Kasumi-1 (cell line): ENCODE data around the gene ARHGAP26.

Experiments
- DNase-seq, 2 experiments: peaks; one replicate each; lab custom pipeline; 2025; lab: John Stamatoyannopoulos, UW

ARHGAP26 gene

DNA sequence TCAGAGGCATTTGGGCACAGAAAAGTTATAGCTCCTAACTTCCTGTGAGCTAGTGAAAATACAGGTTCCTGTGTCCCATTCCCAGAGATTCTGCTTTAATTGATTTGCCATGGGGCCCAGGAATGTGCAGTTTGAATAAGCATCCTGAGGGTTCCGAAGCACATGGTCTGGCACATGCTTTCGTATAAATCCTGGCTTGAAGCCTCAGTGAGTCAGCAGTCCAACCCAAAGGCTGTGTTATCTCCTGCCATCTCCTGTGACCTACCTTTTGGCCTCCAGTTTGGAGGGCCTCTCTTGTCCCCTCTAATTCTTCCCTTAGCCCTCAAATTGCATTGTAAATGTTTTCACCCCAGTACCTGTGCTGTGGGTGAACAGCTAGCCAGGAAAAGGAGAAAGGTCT lies 449.5 kb downstream of the ARHGAP26 start:
- DNase-seq, result no peak

DNA sequence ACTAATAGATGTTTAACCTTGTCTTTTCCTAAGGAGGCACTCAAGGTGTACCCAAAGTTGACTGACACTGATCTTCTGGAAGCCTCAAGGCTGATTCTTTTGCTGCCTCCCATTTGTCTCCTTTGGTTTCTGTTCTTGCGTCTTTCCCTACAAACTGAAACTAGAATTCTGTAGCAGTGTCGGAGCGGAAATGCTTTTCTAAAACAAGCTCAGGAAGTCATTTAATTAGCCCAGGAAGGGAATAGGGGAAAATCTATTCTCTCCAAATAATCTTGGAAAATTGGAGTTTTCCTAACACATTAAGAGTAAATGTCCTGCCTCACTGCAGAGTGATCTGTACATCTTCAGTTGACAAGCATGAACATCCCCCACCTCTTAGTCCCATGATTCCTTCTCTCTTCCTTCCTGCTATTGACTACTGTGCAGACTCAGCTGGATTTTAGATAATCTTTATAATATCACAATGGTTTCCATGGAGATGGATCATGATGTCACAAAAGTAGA lies 450.6 kb downstream of the ARHGAP26 start:
- no peak for DNase-seq

DNA sequence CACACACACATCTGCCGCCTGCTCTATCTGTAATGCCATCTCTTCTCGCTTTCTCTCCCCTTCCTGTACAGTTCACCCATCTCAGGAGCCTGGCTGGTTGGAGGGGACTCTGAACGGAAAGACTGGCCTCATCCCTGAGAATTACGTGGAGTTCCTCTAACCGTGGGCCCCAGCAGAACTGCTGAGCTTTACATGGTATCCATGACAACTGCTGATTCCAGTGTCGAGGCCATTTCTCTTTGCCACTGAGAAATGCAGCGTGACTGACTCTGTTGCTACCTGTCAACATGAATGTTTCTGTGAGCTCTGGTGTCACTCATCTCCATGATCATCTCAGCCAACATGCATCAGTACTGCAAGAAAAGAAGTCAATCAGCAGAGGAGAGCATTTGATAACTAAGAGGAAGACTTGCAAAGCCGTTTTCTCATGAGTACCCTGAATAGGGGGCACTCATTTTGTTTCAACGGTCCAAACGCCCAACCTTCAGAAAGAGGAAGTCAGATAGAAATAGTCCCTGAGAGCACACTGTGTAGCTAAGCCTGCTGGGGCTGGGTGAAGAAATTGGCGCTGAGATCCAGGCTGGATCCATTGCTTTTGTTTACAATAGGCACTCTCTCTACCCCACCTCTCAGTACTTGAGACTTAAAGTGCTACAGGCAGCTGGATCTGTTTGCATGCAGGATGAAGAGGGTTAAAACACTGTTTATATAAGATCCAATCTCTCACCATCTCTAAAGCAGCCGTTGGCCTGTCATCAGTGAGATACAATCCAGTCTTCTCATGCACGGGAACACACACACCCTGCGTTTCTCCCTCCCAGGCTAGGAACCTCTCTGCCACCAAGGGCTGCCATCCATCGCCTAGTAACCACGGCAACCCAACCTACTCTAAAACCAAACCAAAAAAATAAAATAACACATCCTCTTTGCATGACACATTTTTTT lies 452.4 kb downstream of the ARHGAP26 start:
- DNase-seq, result peak; percentile 95 to 96

DNA sequence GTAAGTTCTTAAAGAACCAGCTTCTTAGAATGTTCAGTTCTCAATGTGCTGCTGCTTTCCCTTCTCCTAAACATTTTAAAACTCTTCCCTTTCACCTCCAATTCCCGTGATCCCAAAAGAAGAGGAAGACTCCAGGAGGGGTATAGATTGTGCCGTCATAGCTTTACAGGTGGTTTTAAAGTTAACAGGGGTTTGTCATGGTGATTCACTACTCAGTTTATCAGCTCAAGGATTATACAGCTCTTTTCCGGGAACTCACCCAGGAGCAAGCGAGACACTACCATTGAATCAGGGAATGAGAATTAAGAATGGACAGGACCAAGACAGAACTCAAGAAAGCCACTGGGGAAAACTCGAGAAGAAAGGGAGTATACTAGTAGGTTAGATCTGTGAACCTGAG lies 454.5 kb downstream of the ARHGAP26 start:
- DNase-seq, result no peak

DNA sequence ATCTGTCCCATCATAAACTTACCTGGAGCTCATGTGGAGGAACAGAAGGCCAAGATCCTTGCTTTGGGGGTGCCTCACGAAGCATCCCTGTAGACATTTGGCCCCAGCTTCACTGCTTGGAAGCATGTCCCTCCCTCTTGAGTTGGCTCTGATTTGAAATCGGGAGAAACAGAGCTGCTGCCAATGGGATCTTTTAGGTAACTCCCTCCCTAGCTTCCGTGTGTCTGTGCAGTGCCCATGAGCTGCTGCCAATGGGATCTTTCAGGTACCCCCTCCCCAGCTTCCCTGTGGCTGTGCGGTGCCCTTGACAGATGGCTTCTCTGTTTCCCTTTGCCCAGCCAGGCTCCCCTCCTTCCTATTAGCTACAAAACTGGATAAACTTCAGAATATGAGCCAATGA lies 455.3 kb downstream of the ARHGAP26 start:
- no peak for DNase-seq

GRCh38 chr5:143226361-143226760 lies 456.2 kb downstream of the ARHGAP26 start:
- DNase-seq, result no peak

DNA sequence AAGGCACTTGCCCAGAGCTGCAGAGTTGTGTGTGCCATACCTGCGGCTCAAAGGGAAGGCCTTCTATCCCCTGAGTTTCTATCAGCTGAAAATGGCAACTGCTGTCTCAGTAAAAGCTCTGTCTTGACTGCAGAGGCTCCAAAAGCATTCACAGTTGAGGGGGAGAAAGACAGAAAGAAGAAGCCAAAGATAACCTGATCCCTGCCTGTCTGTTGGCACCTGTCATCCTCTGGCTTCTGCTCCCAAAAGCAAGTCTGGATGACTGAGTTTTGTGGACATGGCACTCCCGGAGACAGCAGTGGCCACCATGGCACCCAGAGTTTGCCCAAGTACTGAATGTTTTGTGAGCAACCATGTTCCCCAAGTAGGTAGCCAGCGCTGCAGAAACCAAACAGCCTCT lies 456.7 kb downstream of the ARHGAP26 start:
- DNase-seq, result no peak

DNA sequence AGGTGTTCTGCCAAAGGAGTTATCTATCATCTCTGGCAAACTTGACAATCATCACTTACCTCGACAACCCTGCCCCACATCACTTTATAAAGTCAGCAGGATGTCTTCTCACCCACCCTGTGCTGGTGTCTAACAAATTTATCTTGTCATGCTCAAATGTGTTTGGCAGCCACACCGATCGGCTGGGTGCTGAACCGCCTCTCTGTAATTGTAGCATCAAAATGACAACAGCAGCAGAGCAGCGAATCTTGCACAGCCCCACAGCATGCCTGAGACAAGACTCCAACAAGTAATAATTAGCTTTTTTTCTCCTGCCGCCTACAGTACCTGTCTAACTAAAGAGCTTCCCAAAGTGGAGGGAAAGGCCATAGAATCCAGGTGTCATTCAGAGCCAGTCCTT lies 457.1 kb downstream of the ARHGAP26 start:
- no peak for DNase-seq

- no peak for DNase-seq
Measured at GRCh38 chr5:143228597-143229293, 458.6 kb downstream of the ARHGAP26 start.

DNA sequence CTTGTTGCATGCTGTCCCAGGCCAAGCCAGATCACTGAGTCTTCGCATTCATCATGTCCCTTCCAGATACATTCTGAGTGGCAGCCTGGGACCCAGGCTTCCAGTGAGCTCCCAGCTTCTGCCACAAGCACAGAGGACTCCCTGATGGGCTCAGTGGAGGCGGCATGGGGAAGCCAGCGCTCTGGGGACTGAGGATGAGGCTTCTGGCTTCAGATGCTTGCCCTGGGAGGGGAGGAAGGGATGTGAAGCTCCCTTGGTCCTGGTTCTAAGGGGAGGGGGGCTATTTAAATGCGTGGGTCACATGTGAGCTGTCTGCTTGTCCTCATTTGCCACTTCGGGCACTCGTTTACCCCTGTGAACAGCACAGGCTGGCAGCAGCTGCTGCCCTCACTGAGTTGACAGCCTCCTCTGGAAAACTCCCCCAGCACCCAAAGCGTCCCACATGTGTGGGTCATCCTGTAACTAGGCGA lies 459.3 kb downstream of the ARHGAP26 start:
- no peak for DNase-seq

- peak in 1 of 2 experiments; percentile 8 for DNase-seq
Measured at GRCh38 chr5:143229896-143230675, 459.9 kb downstream of the ARHGAP26 start.

GRCh38 chr5:143230676-143230996 lies 460.5 kb downstream of the ARHGAP26 start:
- no peak for DNase-seq

GRCh38 chr5:143231416-143231815 lies 461.2 kb downstream of the ARHGAP26 start:
- DNase-seq, result no peak

GRCh38 chr5:143231973-143232812 lies 462.0 kb downstream of the ARHGAP26 start:
- no peak for DNase-seq

DNA sequence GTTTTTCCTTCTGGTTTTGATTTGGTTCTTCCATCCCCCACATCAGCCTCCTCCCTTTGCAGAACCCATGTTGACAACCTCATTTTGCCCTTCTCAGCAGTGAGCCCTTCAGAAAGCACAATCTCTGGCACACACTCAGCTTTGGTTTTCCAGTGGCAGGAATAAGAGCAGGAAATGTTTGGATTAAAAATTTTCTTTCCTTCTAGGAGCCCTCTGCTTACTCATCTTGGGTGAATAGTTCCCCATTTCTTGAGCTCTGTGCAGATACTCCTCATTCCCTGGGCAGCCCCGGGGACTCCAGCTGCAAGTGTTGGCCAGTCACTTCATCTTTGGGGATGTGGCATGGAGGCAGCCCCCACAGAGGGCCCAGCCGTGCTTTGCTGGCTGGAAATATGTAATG lies 462.9 kb downstream of the ARHGAP26 start:
- no peak for DNase-seq

GRCh38 chr5:143234162-143234842 lies 464.1 kb downstream of the ARHGAP26 start:
- no peak for DNase-seq

DNA sequence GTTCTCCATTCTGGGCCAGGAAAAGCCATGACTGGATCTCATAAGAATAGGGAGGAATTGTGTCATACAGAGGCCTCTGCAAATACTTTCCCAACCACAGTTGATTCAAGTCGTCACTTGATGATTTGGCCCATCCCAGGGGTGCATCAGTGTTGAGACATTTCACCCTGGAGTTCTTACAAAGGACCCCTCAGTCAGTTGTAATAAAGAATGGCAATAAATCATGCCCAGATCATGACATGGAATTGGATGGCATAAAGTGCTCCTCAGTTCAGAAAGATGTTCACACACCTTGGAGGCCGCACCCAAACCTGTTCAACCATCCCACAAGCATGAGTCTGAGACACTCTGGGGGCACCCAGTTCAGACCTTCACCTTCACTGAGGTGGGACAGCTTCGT lies 465.2 kb downstream of the ARHGAP26 start:
- no peak for DNase-seq

GRCh38 chr5:143236682-143237081 lies 466.5 kb downstream of the ARHGAP26 start:
- DNase-seq, result no peak

- DNase-seq, result no peak
Measured at GRCh38 chr5:143237664-143238063, 467.5 kb downstream of the ARHGAP26 start.

- no peak for DNase-seq
Measured at GRCh38 chr5:143238620-143239019, 468.4 kb downstream of the ARHGAP26 start.
